Uterus (tissue), 4 donors: Measurements from ENCODE around the gene RNF113B. TPM values are rescaled to one million over a fixed set of nuclear protein-coding genes. Genes with fewer than 3 reads are reported as not detected.

Experiments used
- DNase-seq, 2 donors: peaks; one replicate each; pipeline ENCODE4 v3.0.0-alpha.2; 2019 to 2020
- H3K27ac ChIP-seq, 2 donors: fragments of 200-600 bp; sonication (generic); 1 replicate in 1 of 2; 2 replicates in 1 of 2; pipeline ENCODE4 v1.5.1; 2016 to 2018
- H3K27me3 ChIP-seq, 2 donors: fragments of 200-600 bp; sonication (generic); one replicate each; pipeline ENCODE4 v1.5.1; 2018 to 2019; ENCODE audit warnings: control low read depth in 1 of 2
- H3K36me3 ChIP-seq, 2 donors: fragments of 200-600 bp; sonication (generic); one replicate each; pipeline ENCODE4 v1.5.1; 2019; ENCODE audit warnings: control low read depth in 1 of 2
- H3K4me1 ChIP-seq, 2 donors: fragments of 200-600 bp; sonication (generic); one replicate each; pipeline ENCODE4 v1.5.1; 2018 to 2019; ENCODE audit warnings: control low read depth in 1 of 2
- H3K4me3 ChIP-seq, 2 donors: fragments of 200-600 bp; sonication (generic); 1 replicate in 1 of 2; 2 replicates in 1 of 2; pipeline ENCODE4 v1.5.1; 2018 to 2019; ENCODE audit warnings: mild to moderate bottlenecking in 1 of 2
- H3K9me3 ChIP-seq, 2 donors: fragments of 200-600 bp; sonication (generic); one replicate each; pipeline ENCODE4 v1.5.1; 2019; ENCODE audit warnings: control low read depth in 1 of 2
- CTCF ChIP-seq, 4 experiments: fragments of 200-600 bp in 2 of 4; fragments of 450-650 bp in 2 of 4; sonication (generic) in 2 of 4; IDR thresholded peaks; one replicate each; pipeline ENCODE4 v1.5.1; 2016 to 2019; ENCODE audit warnings: antibody characterized with exemption in 4 of 4, mild to moderate bottlenecking in 2 of 4, moderate library complexity in 1 of 4
- POLR2A ChIP-seq, 2 donors: fragments of 450-650 bp; IDR thresholded peaks; one replicate each; pipeline ENCODE4 v1.6.1; 2016; ENCODE audit warnings: antibody characterized with exemption in 2 of 2, mild to moderate bottlenecking in 1 of 2, moderate library complexity in 1 of 2
- intact Hi-C: fragments of 100-400 bp; cut with DNase I; formaldehyde crosslinking; loops from one replicate; pipeline ENCODE4 v1.15.1; 2023; ENCODE audit warnings: low total_unique reads
- total RNA-seq, 4 donors: library from RNA; depleted of rRNA in 3 of 4; stranded (reverse); fragments of >200 nt in 3 of 4; gene quantifications; one replicate each; pipeline versions ENCODE4 v1.1.0 to v1.2.4, GENCODE V29; 2014 to 2023
- donor health status: DM: yes; HTN: yes; CAD: no.

RNF113B gene
- total RNA-seq, 4 donors from 2014 or later, result not detected

- intact Hi-C loops, result no loop called here
- DNase-seq, result no peak
- TF ChIP-seq POLR2A (IDR thresholded peaks at IDR 0.05) (no peak), CTCF (IDR thresholded peaks at IDR 0.05) (no peak)
- Histone ChIP-seq H3K4me3 (no peak overlapping the region), H3K9me3 (no peaks in the 10 kb centered on the region), H3K27me3 (no peaks in the 10 kb centered on the region), H3K36me3 (no peaks in the 10 kb centered on the region), H3K27ac (no peak overlapping the region), H3K4me1 (no peaks in the 10 kb centered on the region)
Observed at GRCh38 chr13:98182153-98182552, 5.1 kb upstream of the RNF113B start.

GRCh38 chr13:98181111-98181815 lies 4.2 kb upstream of the RNF113B start:
- Histone ChIP-seq H3K9me3 (no peaks in the 10 kb centered on the region), H3K4me1 (no peaks in the 10 kb centered on the region), H3K36me3 (no peaks in the 10 kb centered on the region), H3K27me3 (no peaks in the 10 kb centered on the region), H3K4me3 (no peak overlapping the region), H3K27ac (no peak overlapping the region)
- TF ChIP-seq CTCF (IDR thresholded peaks at IDR 0.05) (no peak), POLR2A (IDR thresholded peaks at IDR 0.05) (no peak)
- no peak for DNase-seq
- intact Hi-C loops, result no loop called here

- Histone ChIP-seq H3K4me3 (no peak overlapping the region), H3K27me3 (no peaks in the 10 kb centered on the region), H3K36me3 (no peaks in the 10 kb centered on the region), H3K27ac (no peak overlapping the region), H3K4me1 (no peaks in the 10 kb centered on the region), H3K9me3 (no peaks in the 10 kb centered on the region)
- TF ChIP-seq CTCF (IDR thresholded peaks at IDR 0.05), result no peak
- intact Hi-C loops, result no loop called here
- no peak for DNase-seq
Observed at GRCh38 chr13:98180092-98180491, 3.0 kb upstream of the RNF113B start.

GRCh38 chr13:98175823-98176222 lies 1.2 kb downstream of the RNF113B start:
- Histone ChIP-seq H3K27ac (no peak overlapping the region), H3K9me3 (no peaks in the 10 kb centered on the region), H3K4me3 (no peak overlapping the region), H3K36me3 (no peaks in the 10 kb centered on the region), H3K27me3 (no peaks in the 10 kb centered on the region), H3K4me1 (peaks cover 15 to 25% of the 10 kb centered on the region in 2 donors)
- TF ChIP-seq CTCF (IDR thresholded peaks at IDR 0.05) (no peak), POLR2A (IDR thresholded peaks at IDR 0.05) (no peak)
- intact Hi-C loops, result no loop called here
- no peak for DNase-seq

- peaks cover 15 to 25% of the 10 kb centered on the region in 2 donors for H3K4me1 ChIP-seq
- H3K27ac ChIP-seq, result no peak overlapping the region
- H3K27me3 ChIP-seq, result no peaks in the 10 kb centered on the region
- DNase-seq, result no peak
- TF ChIP-seq CTCF (IDR thresholded peaks at IDR 0.05), result no peak
- TF ChIP-seq POLR2A (IDR thresholded peaks at IDR 0.05), result no peak
- no peak overlapping the region for H3K4me3 ChIP-seq
- H3K36me3 ChIP-seq, result no peaks in the 10 kb centered on the region
- intact Hi-C loops, result no loop called here
- H3K9me3 ChIP-seq, result no peaks in the 10 kb centered on the region
Observed at GRCh38 chr13:98175043-98175442, 2.0 kb downstream of the RNF113B start.
